Activated naive CD8-positive, alpha-beta T cell (primary cell): ENCODE results near the gene TOMM22.

ENCODE experiments used
- H3K27ac Mint-ChIP-seq: one replicate; pipeline ENCODE4 v1.8.0; 2021; ENCODE audit warnings: mixed read lengths
- H3K27me3 Mint-ChIP-seq: one replicate; pipeline ENCODE4 v1.8.0; 2021; ENCODE audit warnings: mixed read lengths
- H3K36me3 Mint-ChIP-seq: one replicate; pipeline ENCODE4 v1.8.0; 2021; ENCODE audit warnings: mixed read lengths
- H3K4me1 Mint-ChIP-seq: one replicate; pipeline ENCODE4 v1.8.0; 2021; ENCODE audit warnings: low read depth, mixed read lengths
- H3K4me3 Mint-ChIP-seq: one replicate; pipeline ENCODE4 v1.8.0; 2021; ENCODE audit warnings: mild to moderate bottlenecking, mixed read lengths
- H3K9me3 Mint-ChIP-seq: one replicate; pipeline ENCODE4 v1.8.0; 2021; ENCODE audit warnings: low read depth, mixed read lengths

TOMM22 gene

GRCh38 chr22:38674888-38675287, 6.9 kb upstream of the TOMM22 start:
- H3K27me3 Mint-ChIP-seq: no peaks in the 10 kb centered on the region
- no peak overlapping the region for H3K4me3 Mint-ChIP-seq
- H3K9me3 Mint-ChIP-seq: no peaks in the 10 kb centered on the region
- peaks cover 4% of the 10 kb centered on the region for H3K36me3 Mint-ChIP-seq
- H3K4me1 Mint-ChIP-seq: no peaks in the 10 kb centered on the region
- H3K27ac Mint-ChIP-seq: no peak overlapping the region

DNA sequence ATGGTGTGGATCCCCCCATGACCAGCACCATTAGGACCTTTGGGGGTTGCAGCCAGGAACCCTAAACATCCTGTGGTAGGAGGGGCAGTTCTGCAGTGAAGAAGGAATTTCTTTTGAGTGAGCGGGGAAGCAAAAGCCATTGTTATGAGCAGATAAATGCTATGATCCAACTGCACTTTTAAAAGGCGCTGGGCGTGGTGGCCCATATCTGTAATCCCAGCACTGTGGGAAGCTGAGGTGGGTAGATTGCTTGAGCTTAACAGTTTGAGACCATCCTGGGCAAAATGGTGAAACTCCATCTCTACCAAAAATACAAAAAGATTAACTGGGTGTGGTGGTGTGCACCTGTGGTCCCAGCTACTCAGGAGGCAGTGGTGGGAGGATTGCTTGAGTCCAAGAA, 5.9 kb upstream of the TOMM22 start:
- H3K9me3 Mint-ChIP-seq: no peaks in the 10 kb centered on the region
- no peaks in the 10 kb centered on the region for H3K27me3 Mint-ChIP-seq
- H3K4me3 Mint-ChIP-seq: no peak overlapping the region
- no peak overlapping the region for H3K27ac Mint-ChIP-seq
- H3K4me1 Mint-ChIP-seq: no peaks in the 10 kb centered on the region
- H3K36me3 Mint-ChIP-seq: peaks cover 4% of the 10 kb centered on the region

DNA sequence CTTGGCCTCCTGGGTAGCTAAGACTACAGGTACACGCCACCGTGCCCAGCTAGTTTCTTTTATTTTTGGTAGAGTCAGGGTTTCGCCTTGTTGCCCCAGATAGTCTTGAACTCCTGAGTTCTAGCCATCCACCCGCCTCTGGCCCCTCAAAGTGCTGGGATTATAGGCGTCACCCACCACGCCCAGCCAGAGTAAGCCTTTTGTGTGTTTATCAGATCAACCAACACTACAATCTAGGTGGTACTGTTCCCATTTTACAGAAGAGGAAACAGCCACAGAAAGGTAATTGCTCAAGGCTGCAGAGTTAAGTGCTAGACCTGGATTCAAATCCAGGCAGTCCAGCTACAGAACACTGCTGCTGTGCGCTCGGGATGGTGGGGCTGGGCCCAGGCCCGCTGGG, 3.1 kb downstream of the TOMM22 start:
- H3K4me3 Mint-ChIP-seq: no peak overlapping the region
- H3K27ac Mint-ChIP-seq: no peak overlapping the region
- no peaks in the 10 kb centered on the region for H3K27me3 Mint-ChIP-seq
- peaks cover 16% of the 10 kb centered on the region for H3K4me1 Mint-ChIP-seq
- H3K9me3 Mint-ChIP-seq: no peaks in the 10 kb centered on the region
- H3K36me3 Mint-ChIP-seq: peaks cover 5% of the 10 kb centered on the region

DNA sequence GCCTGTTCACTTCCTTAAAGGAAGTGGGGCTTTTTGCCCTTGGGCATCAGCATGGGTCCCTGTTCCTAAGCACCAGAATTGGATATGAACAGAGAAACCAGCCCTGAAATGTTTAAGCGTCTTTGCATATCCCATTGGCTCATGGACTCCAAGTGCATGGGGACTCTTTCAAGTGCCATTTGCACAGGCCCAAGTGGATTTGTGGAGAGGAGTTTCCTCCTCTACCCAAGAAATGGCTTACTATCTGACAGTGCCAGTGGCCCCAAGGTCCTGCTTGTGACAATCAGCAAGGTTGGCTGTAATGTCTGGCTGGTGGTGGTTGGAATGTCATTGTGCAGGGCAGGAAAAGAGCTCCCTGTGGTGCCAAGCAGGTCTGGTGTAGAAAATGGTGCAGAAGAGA, 4.0 kb downstream of the TOMM22 start:
- no peak overlapping the region for H3K4me3 Mint-ChIP-seq

GRCh38 chr22:38689651-38690050, 7.9 kb downstream of the TOMM22 start:
- H3K9me3 Mint-ChIP-seq: no peaks in the 10 kb centered on the region
- H3K36me3 Mint-ChIP-seq: peaks cover 5% of the 10 kb centered on the region
- H3K27me3 Mint-ChIP-seq: no peaks in the 10 kb centered on the region
- H3K4me1 Mint-ChIP-seq: peaks cover 10% of the 10 kb centered on the region
- H3K27ac Mint-ChIP-seq: no peak overlapping the region
- no peak overlapping the region for H3K4me3 Mint-ChIP-seq

More for the DNA sequence above, 4.0 kb downstream of the TOMM22 start:
- H3K4me1 Mint-ChIP-seq: peaks cover 16% of the 10 kb centered on the region
- H3K27me3 Mint-ChIP-seq: no peaks in the 10 kb centered on the region
- no peaks in the 10 kb centered on the region for H3K9me3 Mint-ChIP-seq
- peaks cover 5% of the 10 kb centered on the region for H3K36me3 Mint-ChIP-seq
- no peak overlapping the region for H3K27ac Mint-ChIP-seq

DNA sequence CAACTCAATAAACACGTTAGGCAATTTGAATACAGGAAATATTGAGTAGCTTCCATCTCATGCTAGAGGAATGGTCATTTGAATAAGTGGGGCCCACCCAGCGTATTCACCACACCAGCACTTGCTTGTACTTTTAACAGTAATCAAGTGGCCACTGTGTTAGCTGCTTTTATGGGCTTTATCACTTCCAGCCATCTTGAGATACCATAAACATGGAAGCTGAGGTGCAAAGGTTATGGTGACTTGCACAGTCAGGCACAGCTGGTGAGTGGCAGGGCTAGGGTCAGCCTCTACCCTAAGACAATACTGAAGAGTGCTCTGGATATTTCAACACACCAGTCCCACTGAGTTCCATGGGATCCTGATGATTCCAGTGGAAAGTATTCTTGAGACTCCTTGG, 12.3 kb downstream of the TOMM22 start:
- peaks cover 47% of the 10 kb centered on the region for H3K4me1 Mint-ChIP-seq
- no peaks in the 10 kb centered on the region for H3K27me3 Mint-ChIP-seq
- no peak overlapping the region for H3K27ac Mint-ChIP-seq
- no peak overlapping the region for H3K4me3 Mint-ChIP-seq
- H3K9me3 Mint-ChIP-seq: no peaks in the 10 kb centered on the region
- H3K36me3 Mint-ChIP-seq: peaks cover 12% of the 10 kb centered on the region

GRCh38 chr22:38694940-38695339, 13.2 kb downstream of the TOMM22 start:
- Mint-ChIP-seq H3K4me3 (peak overlapping the region; percentile 35), H3K27me3 (no peaks in the 10 kb centered on the region), H3K36me3 (peaks cover 12% of the 10 kb centered on the region), H3K9me3 (no peaks in the 10 kb centered on the region), H3K4me1 (peaks cover 56% of the 10 kb centered on the region), H3K27ac (peak overlapping the region; percentile 7)

- Mint-ChIP-seq H3K36me3 (peaks cover 12% of the 10 kb centered on the region), H3K27ac (peak overlapping the region; percentile 90), H3K4me1 (peaks cover 61% of the 10 kb centered on the region), H3K27me3 (no peaks in the 10 kb centered on the region), H3K9me3 (no peaks in the 10 kb centered on the region), H3K4me3 (peak overlapping the region; percentile 94)
Observed at GRCh38 chr22:38696606-38697424, 15.1 kb downstream of the TOMM22 start.

DNA sequence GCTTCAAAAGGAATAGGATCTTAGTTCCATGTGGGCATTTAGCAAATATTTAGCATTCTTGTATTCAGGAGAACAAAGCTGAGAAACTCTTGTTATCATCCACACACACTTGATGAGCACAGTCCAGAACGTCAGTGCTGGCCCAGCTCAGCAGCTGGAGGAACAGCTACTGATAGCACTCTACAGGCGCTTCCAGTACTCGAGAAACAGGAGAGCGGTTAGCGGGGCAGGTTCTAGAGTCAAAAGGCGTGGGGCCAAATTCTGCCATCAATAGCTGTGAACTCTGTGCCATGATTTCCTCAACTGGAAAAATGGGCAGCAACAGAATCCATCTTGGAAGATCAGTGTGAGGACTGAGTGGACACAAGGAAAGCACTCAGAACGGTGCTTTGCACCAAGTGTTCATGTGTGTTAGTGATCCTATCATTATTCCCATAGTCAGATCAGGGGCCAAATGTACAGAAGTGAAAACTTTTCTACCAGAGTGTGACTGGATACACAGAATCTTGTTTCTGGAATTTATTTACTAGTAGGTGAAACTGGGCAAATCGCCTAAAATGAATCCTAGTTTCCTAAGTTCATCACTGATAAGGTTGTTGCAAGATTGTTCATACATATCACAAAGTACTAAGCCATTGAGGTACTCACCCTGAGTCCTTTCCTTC, 15.8 kb downstream of the TOMM22 start:
- Mint-ChIP-seq H3K9me3 (no peaks in the 10 kb centered on the region), H3K27ac (peak overlapping the region; percentile 90), H3K27me3 (no peaks in the 10 kb centered on the region), H3K36me3 (peaks cover 12% of the 10 kb centered on the region), H3K4me1 (peaks cover 61% of the 10 kb centered on the region), H3K4me3 (peak overlapping the region; percentile 94)

GRCh38 chr22:38698407-38699094, 16.8 kb downstream of the TOMM22 start:
- H3K4me3 Mint-ChIP-seq: peak overlapping the region; percentile 94
- H3K9me3 Mint-ChIP-seq: no peaks in the 10 kb centered on the region
- no peaks in the 10 kb centered on the region for H3K27me3 Mint-ChIP-seq
- peak overlapping the region; percentile 93 for H3K27ac Mint-ChIP-seq
- peaks cover 58% of the 10 kb centered on the region for H3K4me1 Mint-ChIP-seq
- H3K36me3 Mint-ChIP-seq: peaks cover 10% of the 10 kb centered on the region

GRCh38 chr22:38699143-38699542, 17.4 kb downstream of the TOMM22 start:
- no peaks in the 10 kb centered on the region for H3K27me3 Mint-ChIP-seq
- H3K9me3 Mint-ChIP-seq: no peaks in the 10 kb centered on the region
- peak overlapping the region; percentile 94 for H3K4me3 Mint-ChIP-seq
- H3K36me3 Mint-ChIP-seq: peaks cover 10% of the 10 kb centered on the region
- H3K27ac Mint-ChIP-seq: peak overlapping the region; percentile 93
- peaks cover 60% of the 10 kb centered on the region for H3K4me1 Mint-ChIP-seq

- no peaks in the 10 kb centered on the region for H3K9me3 Mint-ChIP-seq
- peaks cover 9% of the 10 kb centered on the region for H3K36me3 Mint-ChIP-seq
- H3K27ac Mint-ChIP-seq: peak overlapping the region; percentile 93
- H3K4me1 Mint-ChIP-seq: peaks cover 61% of the 10 kb centered on the region
- no peaks in the 10 kb centered on the region for H3K27me3 Mint-ChIP-seq
- H3K4me3 Mint-ChIP-seq: peak overlapping the region; percentile 94
Observed at GRCh38 chr22:38699784-38700183, 18.0 kb downstream of the TOMM22 start.

GRCh38 chr22:38700270-38700788, 18.6 kb downstream of the TOMM22 start:
- H3K4me3 Mint-ChIP-seq: peak overlapping the region; percentile 94
- peak overlapping the region; percentile 93 for H3K27ac Mint-ChIP-seq
- H3K36me3 Mint-ChIP-seq: peaks cover 7% of the 10 kb centered on the region
- peaks cover 61% of the 10 kb centered on the region for H3K4me1 Mint-ChIP-seq
- H3K27me3 Mint-ChIP-seq: no peaks in the 10 kb centered on the region
- H3K9me3 Mint-ChIP-seq: no peaks in the 10 kb centered on the region

DNA sequence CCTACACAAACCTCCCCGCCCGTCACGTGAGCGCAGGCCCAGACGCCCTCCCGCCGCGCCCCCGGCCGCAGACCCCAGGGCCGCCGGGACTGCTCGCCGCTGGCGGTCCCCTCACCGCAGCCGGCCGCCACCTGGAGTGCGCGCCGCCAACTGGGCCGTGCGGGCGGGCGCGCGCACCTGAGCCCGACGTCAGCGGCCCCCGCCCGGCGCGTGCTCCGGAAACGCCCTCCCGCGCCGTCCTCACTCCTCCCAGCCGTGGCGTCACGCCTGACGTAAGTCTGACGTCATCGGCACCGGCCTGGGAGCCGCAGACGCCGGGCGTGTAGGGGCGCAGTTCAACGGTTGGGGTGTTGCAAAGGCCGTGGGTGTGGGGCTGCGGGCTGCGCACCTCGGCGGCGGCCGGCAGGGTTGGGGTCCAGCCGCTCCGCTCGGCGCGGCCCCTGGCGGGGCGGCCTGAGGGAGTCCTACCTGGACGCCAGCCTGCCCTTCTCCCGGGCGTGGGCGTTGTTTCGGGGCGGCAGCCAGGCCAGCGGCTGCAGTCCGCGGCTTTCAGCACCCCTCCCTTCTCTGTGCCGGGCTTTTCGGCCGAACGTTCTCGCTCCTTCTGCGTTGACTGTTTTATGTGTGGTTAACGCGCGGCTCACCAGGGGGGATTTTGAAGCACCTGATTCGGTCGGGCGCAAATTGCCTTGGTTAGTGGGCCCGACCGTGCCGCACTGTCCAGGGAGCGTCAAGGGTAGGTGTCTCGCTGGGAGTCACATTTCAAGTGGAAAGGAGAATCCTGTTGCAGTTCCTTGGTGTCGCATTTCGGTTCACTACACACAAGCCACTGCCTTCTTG, 19.3 kb downstream of the TOMM22 start, which contains the start of gene JOSD1:
Gene JOSD1, minus strand, starts transcription at position 155 of the 840 bp plus-strand sequence. CDS start 956 bp downstream, outside the sequence.
- peak within 1 kb of the TSS; percentile 98 for H3K27ac Mint-ChIP-seq
- peaks cover 7% of the 10 kb centered on the region for H3K36me3 Mint-ChIP-seq
- no peaks in the 10 kb centered on the region for H3K9me3 Mint-ChIP-seq
- H3K4me3 Mint-ChIP-seq: peak within 1 kb of the TSS; percentile 94
- H3K4me1 Mint-ChIP-seq: peaks cover 61% of the 10 kb centered on the region
- H3K27me3 Mint-ChIP-seq: no peaks in the 10 kb centered on the region
